ENCODE data around the gene CCR8. TPM values are rescaled to one million over a fixed set of nuclear protein-coding genes. Genes with fewer than 3 reads are reported as not detected.

Gene CCR8
- total RNA-seq, 1 experiment from 2014 or later, result not detected

GRCh38 chr3:39302178-39302577, 27.3 kb upstream of the CCR8 start:
- Mint-ChIP-seq H3K4me1 (ENCODE audit: insufficient read depth, unreplicated experiment) (no peaks in the 10 kb centered on the region), H3K27ac (ENCODE audit: low read depth, unreplicated experiment) (no peak overlapping the region), H3K27me3 (ENCODE audit: insufficient read depth, unreplicated experiment) (peaks cover 77% of the 10 kb centered on the region), H3K9me3 (ENCODE audit: unreplicated experiment) (peaks cover 26% of the 10 kb centered on the region), H3K36me3 (ENCODE audit: insufficient read depth, unreplicated experiment) (no peaks in the 10 kb centered on the region), H3K4me3 (ENCODE audit: unreplicated experiment) (no peak overlapping the region)
- ChIA-PET POLR2A (no interaction called here), CTCF (interaction anchor here (0.6 to 3.4 kb wide), 6 partner anchors 10 to 640 kb away, joined by 3 to 23 read pairs (median 4); no protein-coding TSS in a partner anchor)
- intact Hi-C loops (cut with micrococcal nuclease), result no loop called here
- no TSS peak for BruUV-seq (replicated peaks)
- TF ChIP-seq CTCF (IDR thresholded peaks at IDR 0.05; ENCODE audit: unreplicated experiment), result no peak
- no peak for DNase-seq (ENCODE audit: unreplicated experiment)

- H3K27me3 Mint-ChIP-seq (ENCODE audit: insufficient read depth, unreplicated experiment), result peaks cover 14% of the 10 kb centered on the region
Measured at GRCh38 chr3:39313289-39313688, 16.2 kb upstream of the CCR8 start.

GRCh38 chr3:39315420-39315819, 14.1 kb upstream of the CCR8 start:
- no peak overlapping the region for H3K4me3 Mint-ChIP-seq (ENCODE audit: unreplicated experiment)

More at GRCh38 chr3:39313289-39313688, 16.2 kb upstream of the CCR8 start:
- intact Hi-C loops (cut with micrococcal nuclease), result no loop called here
- Mint-ChIP-seq H3K27ac (ENCODE audit: low read depth, unreplicated experiment) (no peak overlapping the region), H3K4me3 (ENCODE audit: unreplicated experiment) (no peak overlapping the region), H3K9me3 (ENCODE audit: unreplicated experiment) (peaks cover 8% of the 10 kb centered on the region), H3K36me3 (ENCODE audit: insufficient read depth, unreplicated experiment) (no peaks in the 10 kb centered on the region), H3K4me1 (ENCODE audit: insufficient read depth, unreplicated experiment) (no peaks in the 10 kb centered on the region)
- no peak for TF ChIP-seq CTCF (IDR thresholded peaks at IDR 0.05; ENCODE audit: unreplicated experiment)
- POLR2A ChIA-PET, result no interaction called here
- no peak for DNase-seq (ENCODE audit: unreplicated experiment)
- CTCF ChIA-PET, result interaction anchor here (0.6 kb wide), 1 partner anchor 465 kb away, joined by 3 read pairs; no protein-coding TSS in a partner anchor
- BruUV-seq (replicated peaks), result no TSS peak

GRCh38 chr3:39317571-39318169, 11.8 kb upstream of the CCR8 start:
- no peak overlapping the region for H3K27ac Mint-ChIP-seq (ENCODE audit: low read depth, unreplicated experiment)
- H3K36me3 Mint-ChIP-seq (ENCODE audit: insufficient read depth, unreplicated experiment), result no peaks in the 10 kb centered on the region
- no peaks in the 10 kb centered on the region for H3K4me1 Mint-ChIP-seq (ENCODE audit: insufficient read depth, unreplicated experiment)
- no peak overlapping the region for H3K4me3 Mint-ChIP-seq (ENCODE audit: unreplicated experiment)
- no peak for TF ChIP-seq CTCF (IDR thresholded peaks at IDR 0.05; ENCODE audit: unreplicated experiment)
- peak; percentile 15 for DNase-seq (ENCODE audit: unreplicated experiment)
- ChIA-PET POLR2A (no interaction called here), CTCF (interaction anchor here (0.6 to 1.0 kb wide), 3 partner anchors 25 to 203 kb away, joined by 3 to 5 read pairs (median 4); no protein-coding TSS in a partner anchor)
- H3K9me3 Mint-ChIP-seq (ENCODE audit: unreplicated experiment), result peaks cover 17% of the 10 kb centered on the region
- intact Hi-C loops (cut with micrococcal nuclease), result no loop called here
- no TSS peak for BruUV-seq (replicated peaks)
- peaks cover 23% of the 10 kb centered on the region for H3K27me3 Mint-ChIP-seq (ENCODE audit: insufficient read depth, unreplicated experiment)

More at GRCh38 chr3:39315420-39315819, 14.1 kb upstream of the CCR8 start:
- H3K9me3 Mint-ChIP-seq (ENCODE audit: unreplicated experiment), result peaks cover 14% of the 10 kb centered on the region
- no TSS peak for BruUV-seq (replicated peaks)
- ChIA-PET CTCF (no interaction called here), POLR2A (no interaction called here)
- peaks cover 13% of the 10 kb centered on the region for H3K27me3 Mint-ChIP-seq (ENCODE audit: insufficient read depth, unreplicated experiment)
- no peak overlapping the region for H3K27ac Mint-ChIP-seq (ENCODE audit: low read depth, unreplicated experiment)
- no peaks in the 10 kb centered on the region for H3K36me3 Mint-ChIP-seq (ENCODE audit: insufficient read depth, unreplicated experiment)
- no peak for TF ChIP-seq CTCF (IDR thresholded peaks at IDR 0.05; ENCODE audit: unreplicated experiment)
- H3K4me1 Mint-ChIP-seq (ENCODE audit: insufficient read depth, unreplicated experiment), result no peaks in the 10 kb centered on the region
- intact Hi-C loops (cut with micrococcal nuclease), result no loop called here
- DNase-seq (ENCODE audit: unreplicated experiment), result no peak

All from MCF 10A (cell line).